DOHH2 (cell line): ENCODE results near the gene EVI2A.
A peak's percentile ranks its signal among the peaks of the same experiment; 100 is the strongest.

Experiments used
- H3F3A ChIP-seq: fragments of 200-600 bp; sonication (generic), shearing (Covaris generic); 2 replicates; pipeline ENCODE4 v1.6.0; 2016; ENCODE audit warnings: antibody characterized with exemption, mild to moderate bottlenecking; ENCODE audit not compliant: control insufficient read depth, insufficient read depth
- H3K27ac ChIP-seq: fragments of 200-600 bp; sonication (generic); 2 replicates; pipeline ENCODE4 v1.5.1; 2014; ENCODE audit warnings: low read depth, mild to moderate bottlenecking, low read length, moderate library complexity
- H3K27me3 ChIP-seq: fragments of 200-600 bp; sonication (generic); 2 replicates; pipeline ENCODE4 v1.6.1; 2014; ENCODE audit warnings: mild to moderate bottlenecking, low read length, mixed read lengths; ENCODE audit not compliant: control insufficient read depth
- H3K36me3 ChIP-seq: fragments of 200-600 bp; sonication (generic); 2 replicates; pipeline ENCODE4 v1.6.1; 2014; ENCODE audit warnings: mild to moderate bottlenecking, low read length, moderate library complexity, mixed read lengths; ENCODE audit not compliant: control insufficient read depth
- H3K4me1 ChIP-seq: fragments of 200-600 bp; sonication (generic); 2 replicates; pipeline ENCODE4 v1.6.1; 2014; ENCODE audit warnings: mild to moderate bottlenecking, low read length, mixed read lengths; ENCODE audit not compliant: control insufficient read depth
- H3K4me2 ChIP-seq: fragments of 200-600 bp; sonication (generic); 2 replicates; pipeline ENCODE4 v1.6.0; 2014; ENCODE audit warnings: mild to moderate bottlenecking, low read length, moderate library complexity
- H3K4me3 ChIP-seq: fragments of 200-600 bp; sonication (generic); 2 replicates; pipeline ENCODE4 v1.5.1; 2014; ENCODE audit warnings: mild to moderate bottlenecking, low read length, mixed read lengths
- H3K79me2 ChIP-seq: fragments of 200-600 bp; sonication (generic); 2 replicates; pipeline ENCODE4 v1.6.1; 2014; ENCODE audit warnings: mild to moderate bottlenecking, low read length, mixed read lengths; ENCODE audit not compliant: control insufficient read depth
- H3K9me2 ChIP-seq: fragments of 200-600 bp; sonication (generic); replicated peaks from 2 replicates; pipeline ENCODE4 v1.6.1; 2014; ENCODE audit warnings: mild to moderate bottlenecking, low read length, mixed read lengths; ENCODE audit not compliant: control insufficient read depth
- H3K9me3 ChIP-seq: fragments of 200-600 bp; sonication (generic); 2 replicates; pipeline ENCODE4 v1.6.1; 2014; ENCODE audit warnings: antibody characterized with exemption, low read length, mixed read lengths; ENCODE audit not compliant: control insufficient read depth, insufficient read depth
- H4K20me1 ChIP-seq: fragments of 200-600 bp; sonication (generic); 2 replicates; pipeline ENCODE4 v1.6.0; 2014; ENCODE audit warnings: low read depth, mild to moderate bottlenecking, antibody characterized with exemption, low read length, moderate library complexity; ENCODE audit not compliant: control insufficient read depth, insufficient read depth
- CTCF ChIP-seq: fragments of 200-600 bp; sonication (generic); IDR thresholded peaks from one replicate; pipeline ENCODE4 v1.5.1; 2014; ENCODE audit warnings: antibody characterized with exemption, mild to moderate bottlenecking, low read depth, low read length; ENCODE audit not compliant: poor library complexity, severe bottlenecking
- EZH2phosphoT487 ChIP-seq: fragments of 200-600 bp; sonication (generic); IDR thresholded peaks from 2 replicates; pipeline ENCODE4 v1.6.1; 2017; ENCODE audit warnings: borderline replicate concordance, mild to moderate bottlenecking, antibody characterized with exemption, low read length, moderate library complexity, mixed read lengths

The EVI2A gene, protein sequence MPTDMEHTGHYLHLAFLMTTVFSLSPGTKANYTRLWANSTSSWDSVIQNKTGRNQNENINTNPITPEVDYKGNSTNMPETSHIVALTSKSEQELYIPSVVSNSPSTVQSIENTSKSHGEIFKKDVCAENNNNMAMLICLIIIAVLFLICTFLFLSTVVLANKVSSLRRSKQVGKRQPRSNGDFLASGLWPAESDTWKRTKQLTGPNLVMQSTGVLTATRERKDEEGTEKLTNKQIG

GRCh38 chr17:31321481-31321880, at the start of gene EVI2A:
Gene EVI2A, minus strand, starts transcription at chr17:31321622. Its CDS starts 2,609 bp downstream, at chr17:31319013.
- Histone ChIP-seq H3K9me2 (no peaks in the 10 kb centered on the region), H3K27me3 (no peaks in the 10 kb centered on the region), H3K9me3 (no peaks in the 10 kb centered on the region), H3K36me3 (peaks cover 64% of the 10 kb centered on the region), H4K20me1 (no peaks in the 10 kb centered on the region), H3F3A (peaks cover 28% of the 10 kb centered on the region), H3K79me2 (peaks cover 68% of the 10 kb centered on the region), H3K4me3 (peak within 1 kb of the TSS; percentile 80), H3K27ac (peak within 1 kb of the TSS; percentile 97), H3K4me1 (peaks cover 39% of the 10 kb centered on the region), H3K4me2 (peak within 1 kb of the TSS; percentile 88)
- TF ChIP-seq CTCF (no peak), EZH2phosphoT487 (no peak)

DNA sequence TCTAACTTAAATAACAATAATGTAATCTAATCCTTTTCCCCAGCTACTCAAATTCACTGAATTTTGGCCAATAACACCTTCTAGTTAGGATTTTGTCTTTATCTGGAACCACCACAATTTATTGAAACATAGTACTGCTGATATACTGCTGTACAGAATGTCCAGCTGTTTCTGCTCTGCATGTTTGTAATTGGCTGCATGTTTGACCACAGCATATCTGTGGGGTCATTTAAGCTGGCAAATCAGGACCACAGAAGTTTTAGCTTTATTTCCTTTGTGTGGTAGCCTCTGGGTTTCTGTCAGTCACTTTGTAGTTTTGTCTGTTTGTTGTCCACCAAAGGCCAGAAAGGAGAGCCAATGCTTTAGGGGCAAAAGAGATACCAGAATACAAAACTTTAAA, 47.8 kb upstream of the EVI2A start:
- Histone ChIP-seq H3K27me3 (no peaks in the 10 kb centered on the region), H4K20me1 (no peaks in the 10 kb centered on the region), H3K36me3 (peaks cover 41% of the 10 kb centered on the region), H3K4me3 (no peak overlapping the region), H3K4me2 (no peak overlapping the region), H3K4me1 (peaks cover 21% of the 10 kb centered on the region), H3K9me3 (no peaks in the 10 kb centered on the region), H3K27ac (no peak overlapping the region), H3F3A (peaks cover 5% of the 10 kb centered on the region; the same call in 1 of the 2 replicates), H3K79me2 (no peaks in the 10 kb centered on the region), H3K9me2 (no peaks in the 10 kb centered on the region)
- TF ChIP-seq EZH2phosphoT487 = no peak
- TF ChIP-seq CTCF = no peak

DNA sequence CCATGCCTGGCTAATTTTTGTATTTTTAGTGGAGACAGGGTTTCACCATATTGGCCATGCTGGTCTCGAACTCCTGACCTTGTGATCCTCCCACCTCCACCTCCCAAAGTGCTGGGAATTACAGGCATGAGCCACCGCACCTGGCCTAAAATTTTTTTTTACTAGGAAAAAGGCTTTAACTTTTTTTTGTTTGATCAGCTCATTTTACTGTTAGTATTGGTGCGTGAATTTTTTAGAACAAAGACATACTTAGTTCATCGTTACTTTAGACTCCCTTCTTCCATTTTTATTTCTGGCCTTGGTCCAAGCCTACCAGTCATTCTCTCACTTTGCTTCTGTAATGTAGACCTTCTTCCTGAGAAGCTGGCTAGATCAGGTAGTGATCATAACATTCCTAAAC, 44.7 kb upstream of the EVI2A start:
- peaks cover 50% of the 10 kb centered on the region for H3K36me3 ChIP-seq
- H3F3A ChIP-seq = peaks cover 1% of the 10 kb centered on the region; the same call in 1 of the 2 replicates
- H3K27me3 ChIP-seq = no peaks in the 10 kb centered on the region
- H3K9me2 ChIP-seq = no peaks in the 10 kb centered on the region
- H3K9me3 ChIP-seq = no peaks in the 10 kb centered on the region
- no peak overlapping the region for H3K4me3 ChIP-seq
- H4K20me1 ChIP-seq = no peaks in the 10 kb centered on the region
- no peaks in the 10 kb centered on the region for H3K79me2 ChIP-seq
- no peak for TF ChIP-seq CTCF
- no peak for TF ChIP-seq EZH2phosphoT487
- no peak overlapping the region for H3K27ac ChIP-seq
- H3K4me2 ChIP-seq = no peak overlapping the region
- H3K4me1 ChIP-seq = peaks cover 13% of the 10 kb centered on the region
